ENCODE results near the gene MAP1LC3B2.

GRCh38 chr12:116589581-116589980 is 30.4 kb downstream of the MAP1LC3B2 start:
- TF ChIP-seq CTCF (IDR thresholded peaks at IDR 0.05; ENCODE audit: insufficient read depth, low read depth, low read length) (no peak), EZH2 (IDR thresholded peaks at IDR 0.05; ENCODE audit: insufficient read depth, low read length) (no peak)
